ENCODE results near the gene PAX9. TPM values are rescaled to one million over a fixed set of nuclear protein-coding genes. Genes with fewer than 3 reads are reported as not detected.
"Not testable (repeated sequence)": the region's sequence is repeated elsewhere in the genome, so short reads cannot be mapped to it uniquely, and the experiment has no call there.

Gene PAX9
- total and polyA plus RNA-seq, 2 donors (not counting 1 experiment from before 2014, with no cell fraction given): not detected

DNA sequence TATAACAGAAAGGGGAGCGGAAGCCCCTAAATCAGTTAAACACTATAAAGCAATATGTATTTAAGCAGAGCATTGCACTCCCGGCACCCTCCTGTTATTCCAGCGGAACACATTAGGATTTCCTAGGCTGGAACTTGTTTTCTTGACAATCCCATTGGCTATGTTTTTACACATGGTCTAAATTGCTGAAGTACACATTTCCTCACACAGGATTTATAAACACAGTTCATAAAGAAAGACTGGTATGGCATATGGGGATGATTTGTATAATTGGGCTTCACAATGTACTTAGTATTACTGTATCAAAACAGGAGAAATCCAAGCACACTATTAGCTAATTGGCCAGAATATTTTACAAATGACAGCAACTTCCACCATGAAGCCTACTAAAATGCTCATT, 23.3 kb downstream of the PAX9 start:
- Histone ChIP-seq H3K36me3 (replicated peaks in 1 of 2; ENCODE audit: control extremely low read depth in 1 of 2, control insufficient read depth in 1 of 2, extremely low read depth in 1 of 2, insufficient read depth in 2 of 2, low read length in 1 of 2) (no peaks in the 10 kb centered on the region), H3K4me1 (ENCODE audit: control insufficient read depth in 2 of 2, insufficient read depth in 2 of 2, low read length in 2 of 2) (no peaks in the 10 kb centered on the region), H3K9ac (ENCODE audit: low read length) (no peak overlapping the region), H4K20me1 (ENCODE audit: control insufficient read depth, insufficient read depth, low read length, poor library complexity, severe bottlenecking) (no peaks in the 10 kb centered on the region), H2AFZ (ENCODE audit: insufficient read depth, low read depth, low read length, poor library complexity, severe bottlenecking) (no peak overlapping the region), H3K27ac (ENCODE audit: low read length in 2 of 2) (no peak overlapping the region), H3K4me2 (replicated peaks; ENCODE audit: low read depth, low read length, poor library complexity, severe bottlenecking) (no peak overlapping the region), H3K79me2 (ENCODE audit: control insufficient read depth, insufficient read depth, low read length) (no peaks in the 10 kb centered on the region), H3K4me3 (ENCODE audit: control extremely low read depth in 1 of 5, extremely low read depth in 1 of 5, insufficient read depth in 1 of 5, low read depth in 2 of 5, low read length in 4 of 5) (no peak overlapping the region), H3K27me3 (replicated peaks in 1 of 4; ENCODE audit: control extremely low read depth in 1 of 4, control insufficient read depth in 3 of 4, insufficient read depth in 4 of 4, low read length in 3 of 4) (no peaks in the 10 kb centered on the region), H3K9me3 (ENCODE audit: control extremely low read depth in 1 of 3, control insufficient read depth in 2 of 3, insufficient read depth in 1 of 3, low read length in 2 of 3) (no peaks in the 10 kb centered on the region)
- H3K9me3 Mint-ChIP-seq (ENCODE audit: insufficient read depth): no peaks in the 10 kb centered on the region
- TF ChIP-seq, protein P1, sequence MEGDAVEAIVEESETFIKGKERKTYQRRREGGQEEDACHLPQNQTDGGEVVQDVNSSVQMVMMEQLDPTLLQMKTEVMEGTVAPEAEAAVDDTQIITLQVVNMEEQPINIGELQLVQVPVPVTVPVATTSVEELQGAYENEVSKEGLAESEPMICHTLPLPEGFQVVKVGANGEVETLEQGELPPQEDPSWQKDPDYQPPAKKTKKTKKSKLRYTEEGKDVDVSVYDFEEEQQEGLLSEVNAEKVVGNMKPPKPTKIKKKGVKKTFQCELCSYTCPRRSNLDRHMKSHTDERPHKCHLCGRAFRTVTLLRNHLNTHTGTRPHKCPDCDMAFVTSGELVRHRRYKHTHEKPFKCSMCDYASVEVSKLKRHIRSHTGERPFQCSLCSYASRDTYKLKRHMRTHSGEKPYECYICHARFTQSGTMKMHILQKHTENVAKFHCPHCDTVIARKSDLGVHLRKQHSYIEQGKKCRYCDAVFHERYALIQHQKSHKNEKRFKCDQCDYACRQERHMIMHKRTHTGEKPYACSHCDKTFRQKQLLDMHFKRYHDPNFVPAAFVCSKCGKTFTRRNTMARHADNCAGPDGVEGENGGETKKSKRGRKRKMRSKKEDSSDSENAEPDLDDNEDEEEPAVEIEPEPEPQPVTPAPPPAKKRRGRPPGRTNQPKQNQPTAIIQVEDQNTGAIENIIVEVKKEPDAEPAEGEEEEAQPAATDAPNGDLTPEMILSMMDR (IDR thresholded peaks at IDR 0.05): no peak
- TF ChIP-seq EZH2 (IDR thresholded peaks at IDR 0.05; ENCODE audit: borderline replicate concordance, insufficient read depth, low read depth, low read length, poor library complexity, severe bottlenecking): no peak
- no CpG with 5 or more reads among the region's 3 CpGs for WGBS (ENCODE audit: insufficient coverage)
- ChIA-PET CTCF (no interaction called here), POLR2A (no interaction called here)
- DNase-seq (no peak), ATAC-seq (ENCODE audit: low read depth) (no peak)
- intact Hi-C loops (cut with micrococcal nuclease): no loop called here
- no peaks in the 10 kb centered on the region for H3K27me3 Mint-ChIP-seq
- H3K4me3 Mint-ChIP-seq: no peak overlapping the region
- no peak overlapping the region for H3K27ac Mint-ChIP-seq
- H3K4me1 Mint-ChIP-seq: no peaks in the 10 kb centered on the region

- Mint-ChIP-seq H3K27me3 (no peaks in the 10 kb centered on the region), H3K27ac (no peak overlapping the region), H3K4me1 (no peaks in the 10 kb centered on the region), H3K9me3 (ENCODE audit: insufficient read depth) (no peaks in the 10 kb centered on the region), H3K4me3 (no peak overlapping the region)
- ATAC-seq (ENCODE audit: low read depth): no peak
- Histone ChIP-seq H3K27me3 (replicated peaks in 1 of 4; ENCODE audit: control extremely low read depth in 1 of 4, control insufficient read depth in 3 of 4, insufficient read depth in 4 of 4, low read length in 3 of 4) (no peaks in the 10 kb centered on the region), H2AFZ (ENCODE audit: insufficient read depth, low read depth, low read length, poor library complexity, severe bottlenecking) (no peak overlapping the region), H3K4me3 (ENCODE audit: control extremely low read depth in 1 of 5, extremely low read depth in 1 of 5, insufficient read depth in 1 of 5, low read depth in 2 of 5, low read length in 4 of 5) (no peak overlapping the region), H4K20me1 (ENCODE audit: control insufficient read depth, insufficient read depth, low read length, poor library complexity, severe bottlenecking) (no peaks in the 10 kb centered on the region), H3K4me2 (replicated peaks; ENCODE audit: low read depth, low read length, poor library complexity, severe bottlenecking) (no peak overlapping the region), H3K9me3 (ENCODE audit: control extremely low read depth in 1 of 3, control insufficient read depth in 2 of 3, insufficient read depth in 1 of 3, low read length in 2 of 3) (no peaks in the 10 kb centered on the region), H3K36me3 (replicated peaks in 1 of 2; ENCODE audit: control extremely low read depth in 1 of 2, control insufficient read depth in 1 of 2, extremely low read depth in 1 of 2, insufficient read depth in 2 of 2, low read length in 1 of 2) (no peaks in the 10 kb centered on the region), H3K4me1 (ENCODE audit: control insufficient read depth in 2 of 2, insufficient read depth in 2 of 2, low read length in 2 of 2) (no peaks in the 10 kb centered on the region), H3K27ac (ENCODE audit: low read length in 2 of 2) (no peak overlapping the region), H3K79me2 (ENCODE audit: control insufficient read depth, insufficient read depth, low read length) (no peaks in the 10 kb centered on the region), H3K9ac (ENCODE audit: low read length) (no peak overlapping the region)
- no peak for DNase-seq
- no peak for TF ChIP-seq EZH2 (IDR thresholded peaks at IDR 0.05; ENCODE audit: borderline replicate concordance, insufficient read depth, low read depth, low read length, poor library complexity, severe bottlenecking)
- TF ChIP-seq, protein P1 (IDR thresholded peaks at IDR 0.05): no peak
- POLR2A ChIA-PET: no interaction called here
- CTCF ChIA-PET: no interaction called here
- no CpG with 5 or more reads among the region's 1 CpG for WGBS (ENCODE audit: insufficient coverage)
- intact Hi-C loops (cut with micrococcal nuclease): no loop called here
These were observed 28.8 kb downstream of the PAX9 start for GRCh38 chr14:36690311-36691040.

- H3K27ac Mint-ChIP-seq; H3K4me2 ChIP-seq (replicated peaks; ENCODE audit: low read depth, low read length, poor library complexity, severe bottlenecking); H3K79me2 ChIP-seq (ENCODE audit: control insufficient read depth, insufficient read depth, low read length); H3K36me3 ChIP-seq (replicated peaks in 1 of 2; ENCODE audit: control extremely low read depth in 1 of 2, control insufficient read depth in 1 of 2, extremely low read depth in 1 of 2, insufficient read depth in 2 of 2, low read length in 1 of 2); CTCF ChIA-PET; H3K4me1 Mint-ChIP-seq; H2AFZ ChIP-seq (ENCODE audit: insufficient read depth, low read depth, low read length, poor library complexity, severe bottlenecking); POLR2A ChIA-PET; H3K4me3 ChIP-seq (ENCODE audit: control extremely low read depth in 1 of 5, extremely low read depth in 1 of 5, insufficient read depth in 1 of 5, low read depth in 2 of 5, low read length in 4 of 5); H3K27ac ChIP-seq (ENCODE audit: low read length in 2 of 2); intact Hi-C loops (cut with micrococcal nuclease); H4K20me1 ChIP-seq (ENCODE audit: control insufficient read depth, insufficient read depth, low read length, poor library complexity, severe bottlenecking); H3K27me3 ChIP-seq (replicated peaks in 1 of 4; ENCODE audit: control extremely low read depth in 1 of 4, control insufficient read depth in 3 of 4, insufficient read depth in 4 of 4, low read length in 3 of 4); H3K9me3 Mint-ChIP-seq (ENCODE audit: insufficient read depth); ATAC-seq (ENCODE audit: low read depth); H3K27me3 Mint-ChIP-seq; H3K9ac ChIP-seq (ENCODE audit: low read length); H3K4me1 ChIP-seq (ENCODE audit: control insufficient read depth in 2 of 2, insufficient read depth in 2 of 2, low read length in 2 of 2); H3K4me3 Mint-ChIP-seq; H3K9me3 ChIP-seq (ENCODE audit: control extremely low read depth in 1 of 3, control insufficient read depth in 2 of 3, insufficient read depth in 1 of 3, low read length in 2 of 3); DNase-seq: not testable (repeated sequence)
- 57% methylated on average over 7 of the region's 7 CpGs for WGBS (ENCODE audit: insufficient coverage)
These were observed 37.8 kb downstream of the PAX9 start for GRCh38 chr14:36699420-36699819.
